Natural killer cell (primary cell): Measurements from ENCODE around the gene GCNT1. TPM values are rescaled to one million over a fixed set of nuclear protein-coding genes. Genes with fewer than 3 reads are reported as not detected.

Experiments used
- ATAC-seq, 3 donors: fragments of 150-1000 bp in 2 of 3; fragments of 200-7000 bp in 1 of 3; cut with Tn5 transposase; 1 replicate in 1 of 3; 2 replicates in 2 of 3; pipeline ENCODE4 v1.10.0; 2021; ENCODE audit warnings: mild to moderate bottlenecking in 2 of 3, moderate library complexity in 2 of 3
- DNase-seq, 2 donors: peaks; one replicate each; pipeline versions ENCODE4 v3.0.0 to v3.0.0-alpha.2; 2013 to 2021; ENCODE audit warnings: mixed read lengths in 1 of 2
- H3K27ac ChIP-seq: one replicate; pipeline ENCODE4 v1.5.1; 2013; ENCODE audit warnings: mild to moderate bottlenecking, low read length
- H3K27me3 ChIP-seq: one replicate; pipeline ENCODE4 v1.6.1; 2013; ENCODE audit warnings: low read length; ENCODE audit not compliant: control insufficient read depth, insufficient read depth
- H3K36me3 ChIP-seq: one replicate; pipeline ENCODE4 v1.6.1; 2013; ENCODE audit warnings: low read length; ENCODE audit not compliant: control insufficient read depth, insufficient read depth
- H3K4me1 ChIP-seq: one replicate; pipeline ENCODE4 v1.6.1; 2013; ENCODE audit warnings: low read length; ENCODE audit not compliant: control insufficient read depth, insufficient read depth
- H3K4me3 ChIP-seq: one replicate; pipeline ENCODE4 v1.5.1; 2013; ENCODE audit warnings: low read length
- H3K9me3 ChIP-seq: one replicate; pipeline ENCODE4 v1.6.1; 2013; ENCODE audit warnings: low read length; ENCODE audit not compliant: control insufficient read depth, insufficient read depth
- H3K27ac Mint-ChIP-seq, 2 donors: one replicate each; pipeline ENCODE4 v1.8.0; 2022; ENCODE audit warnings: mild to moderate bottlenecking in 2 of 2, mixed read lengths in 2 of 2, moderate library complexity in 1 of 2
- H3K27me3 Mint-ChIP-seq, 2 donors: one replicate each; pipeline ENCODE4 v1.8.0; 2022; ENCODE audit warnings: low read depth in 2 of 2, mixed read lengths in 2 of 2
- H3K36me3 Mint-ChIP-seq: one replicate; pipeline ENCODE4 v1.8.0; 2022; ENCODE audit warnings: mixed read lengths
- H3K4me1 Mint-ChIP-seq, 2 donors: one replicate each; pipeline ENCODE4 v1.8.0; 2022; ENCODE audit warnings: mixed read lengths in 2 of 2
- H3K4me3 Mint-ChIP-seq: one replicate; pipeline ENCODE4 v1.8.0; 2022; ENCODE audit warnings: mild to moderate bottlenecking, moderate library complexity, mixed read lengths
- H3K9me3 Mint-ChIP-seq, 2 donors: one replicate each; pipeline ENCODE4 v1.8.0; 2022; ENCODE audit warnings: mixed read lengths in 2 of 2
- WGBS: methylation state at CpG from one replicate; pipeline ENCODE4 v1.1.7; 2013; ENCODE audit warnings: missing lambda C conversion rate; ENCODE audit not compliant: insufficient coverage; 5-methylcytosine and 5-hydroxymethylcytosine counted together
- intact Hi-C: fragments of 100-400 bp; cut with micrococcal nuclease; formaldehyde crosslinking; loops from one replicate; pipeline ENCODE4 v1.14.2; 2022
- total RNA-seq, 4 donors: library from RNA; stranded (reverse); fragments of 120-200 nt in 1 of 4; gene quantifications; one replicate each; pipeline versions ENCODE4 v1.2.3 to v1.2.4, GENCODE V29; 2013 to 2022
- TF ChIP-seq, protein P1 (sequence below): fragments of 200-600 bp; IDR thresholded peaks from one replicate; pipeline ENCODE4 v1.8.0; 2022; ENCODE audit warnings: antibody characterized with exemption

Gene GCNT1
- total RNA-seq, 3 donors from 2014 or later (not counting 1 experiment from before 2014, with no cell fraction given): 8.6 to 23.7 (median 18.5) TPM

DNA sequence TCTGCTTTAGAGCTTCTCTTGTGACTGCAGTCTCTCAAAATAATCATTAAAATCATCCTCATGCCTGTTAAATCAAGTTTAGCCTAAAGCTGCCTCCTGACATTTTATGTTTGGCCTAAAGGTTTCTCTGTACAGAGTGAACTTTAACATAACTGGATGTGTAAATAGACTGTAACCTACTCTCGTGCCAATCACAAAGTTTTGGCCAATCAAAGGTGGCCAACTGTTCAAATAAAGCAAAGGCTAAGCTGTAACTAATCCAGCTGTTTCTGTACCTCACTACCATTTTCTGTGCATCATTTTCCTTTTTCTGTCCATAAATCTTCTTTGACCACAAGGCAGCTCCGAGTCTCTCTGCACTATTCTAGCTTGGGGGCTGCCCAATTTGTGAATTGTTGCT lies 86.2 kb downstream of the GCNT1 start:
- ATAC-seq: no peak

DNA sequence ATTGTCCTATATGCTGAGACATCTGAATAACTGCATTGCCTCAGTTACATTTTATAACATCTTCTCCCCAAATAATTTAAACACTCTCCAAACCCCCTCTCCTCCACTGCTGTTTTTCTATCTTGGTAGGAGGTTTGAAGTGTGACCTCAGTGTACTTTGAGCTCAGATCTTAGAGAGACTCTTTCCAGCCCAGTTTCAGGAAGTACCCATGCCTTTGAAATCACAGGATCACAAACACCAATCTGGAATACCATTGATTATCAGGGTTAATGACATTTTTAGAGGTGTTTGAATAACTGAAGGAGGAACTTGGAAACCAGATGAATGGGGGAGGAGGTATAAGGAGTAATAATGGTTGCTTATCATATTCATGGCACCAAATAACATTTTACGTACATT lies 93.2 kb downstream of the GCNT1 start:
- no peak overlapping the region for H3K4me3 Mint-ChIP-seq
- Histone ChIP-seq H3K4me3 (no peak overlapping the region), H3K27me3 (no peaks in the 10 kb centered on the region), H3K4me1 (no peaks in the 10 kb centered on the region), H3K27ac (no peak overlapping the region), H3K36me3 (no peaks in the 10 kb centered on the region), H3K9me3 (no peaks in the 10 kb centered on the region)
- intact Hi-C loops: no loop called here
- H3K27me3 Mint-ChIP-seq: peaks cover 0 to 5% of the 10 kb centered on the region in 2 donors
- DNase-seq (no peak), ATAC-seq (no peak)
- no peak overlapping the region for H3K27ac Mint-ChIP-seq
- WGBS: no CpG with 5 or more reads among the region's 1 CpG
- no peaks in the 10 kb centered on the region for H3K9me3 Mint-ChIP-seq
- peaks cover 14 to 17% of the 10 kb centered on the region in 2 donors for H3K4me1 Mint-ChIP-seq
- H3K36me3 Mint-ChIP-seq: no peaks in the 10 kb centered on the region
- TF ChIP-seq, protein P1, sequence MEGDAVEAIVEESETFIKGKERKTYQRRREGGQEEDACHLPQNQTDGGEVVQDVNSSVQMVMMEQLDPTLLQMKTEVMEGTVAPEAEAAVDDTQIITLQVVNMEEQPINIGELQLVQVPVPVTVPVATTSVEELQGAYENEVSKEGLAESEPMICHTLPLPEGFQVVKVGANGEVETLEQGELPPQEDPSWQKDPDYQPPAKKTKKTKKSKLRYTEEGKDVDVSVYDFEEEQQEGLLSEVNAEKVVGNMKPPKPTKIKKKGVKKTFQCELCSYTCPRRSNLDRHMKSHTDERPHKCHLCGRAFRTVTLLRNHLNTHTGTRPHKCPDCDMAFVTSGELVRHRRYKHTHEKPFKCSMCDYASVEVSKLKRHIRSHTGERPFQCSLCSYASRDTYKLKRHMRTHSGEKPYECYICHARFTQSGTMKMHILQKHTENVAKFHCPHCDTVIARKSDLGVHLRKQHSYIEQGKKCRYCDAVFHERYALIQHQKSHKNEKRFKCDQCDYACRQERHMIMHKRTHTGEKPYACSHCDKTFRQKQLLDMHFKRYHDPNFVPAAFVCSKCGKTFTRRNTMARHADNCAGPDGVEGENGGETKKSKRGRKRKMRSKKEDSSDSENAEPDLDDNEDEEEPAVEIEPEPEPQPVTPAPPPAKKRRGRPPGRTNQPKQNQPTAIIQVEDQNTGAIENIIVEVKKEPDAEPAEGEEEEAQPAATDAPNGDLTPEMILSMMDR: no peak

More for the DNA sequence above, 86.2 kb downstream of the GCNT1 start:
- Mint-ChIP-seq H3K27ac (no peak overlapping the region), H3K4me1 (peaks cover 0 to 4% of the 10 kb centered on the region in 2 donors), H3K4me3 (no peak overlapping the region), H3K27me3 (peaks cover 0 to 4% of the 10 kb centered on the region in 2 donors), H3K9me3 (no peaks in the 10 kb centered on the region), H3K36me3 (no peaks in the 10 kb centered on the region)
- H3K9me3 ChIP-seq: no peaks in the 10 kb centered on the region
- WGBS: 73% methylated on average over 1 of the region's 2 CpGs
- intact Hi-C loops: no loop called here
- H3K36me3 ChIP-seq: no peaks in the 10 kb centered on the region
- no peak for DNase-seq
- TF ChIP-seq, protein P1: no peak
- no peaks in the 10 kb centered on the region for H3K4me1 ChIP-seq
- H3K4me3 ChIP-seq: no peak overlapping the region
- no peaks in the 10 kb centered on the region for H3K27me3 ChIP-seq
- H3K27ac ChIP-seq: no peak overlapping the region

DNA sequence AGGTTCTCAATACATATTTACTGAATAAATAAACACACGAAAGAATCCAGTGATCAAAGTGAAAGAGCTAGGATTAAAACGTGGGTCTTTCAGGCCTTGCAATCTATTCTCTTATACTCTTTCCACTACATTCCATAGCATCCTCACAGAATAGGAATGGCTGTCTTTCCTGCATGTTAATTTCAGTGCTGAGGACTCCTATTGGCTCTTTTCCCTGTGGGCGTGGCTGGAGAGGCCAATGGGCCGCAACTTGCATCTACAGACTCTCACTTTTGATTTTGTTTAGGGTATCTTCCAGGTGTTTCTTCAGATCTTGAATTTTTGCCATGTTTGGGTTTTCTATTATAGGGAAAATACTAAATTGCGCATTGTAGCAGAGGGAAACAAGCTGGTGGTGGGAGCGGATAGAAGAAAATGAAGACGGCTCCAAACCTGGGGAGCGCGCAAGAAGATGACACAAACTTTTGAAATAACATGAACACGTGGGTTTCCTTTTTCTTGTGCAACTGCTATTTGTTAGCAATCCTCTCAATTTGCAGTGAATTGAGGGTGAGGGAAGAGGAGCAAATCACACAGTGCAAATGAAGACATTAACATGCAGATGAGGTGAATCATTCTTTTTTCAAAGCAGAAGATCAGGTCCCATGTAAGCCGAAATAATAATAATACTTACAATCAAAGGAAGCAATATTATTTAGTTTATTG lies 93.9 kb downstream of the GCNT1 start:
- TF ChIP-seq, protein P1: no peak
- peaks cover 14 to 17% of the 10 kb centered on the region in 2 donors for H3K4me1 Mint-ChIP-seq
- intact Hi-C loops: no loop called here
- no peaks in the 10 kb centered on the region for H3K36me3 Mint-ChIP-seq
- 92% methylated on average over 10 of the region's 11 CpGs for WGBS
- peaks cover 0 to 5% of the 10 kb centered on the region in 2 donors for H3K27me3 Mint-ChIP-seq
- H3K9me3 Mint-ChIP-seq: no peaks in the 10 kb centered on the region
- H3K27me3 ChIP-seq: no peaks in the 10 kb centered on the region
- no peak overlapping the region for H3K27ac ChIP-seq
- ATAC-seq (no peak), DNase-seq (no peak)
- no peaks in the 10 kb centered on the region for H3K36me3 ChIP-seq
- H3K9me3 ChIP-seq: no peaks in the 10 kb centered on the region
- H3K4me1 ChIP-seq: no peaks in the 10 kb centered on the region
- no peak overlapping the region for H3K27ac Mint-ChIP-seq
- H3K4me3 Mint-ChIP-seq: no peak overlapping the region
- no peak overlapping the region for H3K4me3 ChIP-seq

DNA sequence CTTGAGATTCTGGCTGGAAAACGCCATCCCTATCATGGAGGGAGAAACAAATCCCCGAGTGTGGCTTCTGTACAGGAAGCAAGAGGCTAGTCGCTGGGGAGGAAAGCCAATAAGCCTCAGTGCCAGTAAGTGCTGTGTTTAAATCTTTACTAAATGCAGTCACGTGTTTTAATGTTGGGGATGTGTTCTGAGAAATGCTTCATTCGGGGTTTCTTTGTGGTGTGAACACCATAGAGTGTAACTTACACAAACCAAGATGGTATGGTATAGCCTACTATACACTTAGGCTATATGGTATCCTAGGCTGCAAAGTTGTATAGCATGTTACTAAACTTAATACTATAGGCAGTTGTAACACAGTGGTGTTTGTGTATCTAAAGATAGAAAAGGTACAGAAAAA lies 94.7 kb downstream of the GCNT1 start:
- Histone ChIP-seq H3K27ac (no peak overlapping the region), H3K27me3 (no peaks in the 10 kb centered on the region), H3K9me3 (no peaks in the 10 kb centered on the region), H3K36me3 (no peaks in the 10 kb centered on the region), H3K4me1 (no peaks in the 10 kb centered on the region), H3K4me3 (no peak overlapping the region)
- Mint-ChIP-seq H3K27ac (no peak overlapping the region), H3K4me3 (no peak overlapping the region), H3K4me1 (peaks cover 14 to 21% of the 10 kb centered on the region in 2 donors), H3K9me3 (no peaks in the 10 kb centered on the region), H3K36me3 (no peaks in the 10 kb centered on the region), H3K27me3 (peaks cover 0 to 8% of the 10 kb centered on the region in 2 donors)
- 50% methylated on average over 4 of the region's 5 CpGs for WGBS
- ATAC-seq (no peak), DNase-seq (no peak)
- intact Hi-C loops: no loop called here
- TF ChIP-seq, protein P1: no peak
